HFFc6 (cell line): ENCODE data around the gene ISL1. TPM values are rescaled to one million over a fixed set of nuclear protein-coding genes. Genes with fewer than 3 reads are reported as not detected.
A peak's percentile ranks its signal among the peaks of the same experiment; 100 is the strongest.

Experiments
- DNase-seq: peaks from one replicate; pipeline ENCODE4 v3.0.0-alpha.2; 2018
- H3K27ac Mint-ChIP-seq: 2 replicates; pipeline ENCODE4 v1.8.0; 2020; ENCODE audit warnings: mild to moderate bottlenecking, mixed read lengths
- H3K27me3 Mint-ChIP-seq: 2 replicates; pipeline ENCODE4 v1.8.0; 2021; ENCODE audit warnings: mild to moderate bottlenecking, moderate library complexity, mixed read lengths; ENCODE audit not compliant: insufficient read depth
- H3K36me3 Mint-ChIP-seq: 2 replicates; pipeline ENCODE4 v1.8.0; 2021; ENCODE audit warnings: low read depth, mixed read lengths
- H3K4me1 Mint-ChIP-seq: 2 replicates; pipeline ENCODE4 v1.8.0; 2020; ENCODE audit warnings: low read depth, mixed read lengths
- H3K4me3 Mint-ChIP-seq: 2 replicates; pipeline ENCODE4 v1.8.0; 2020; ENCODE audit warnings: mild to moderate bottlenecking, moderate library complexity, mixed read lengths
- H3K9me3 Mint-ChIP-seq: 2 replicates; pipeline ENCODE4 v1.8.0; 2020; ENCODE audit warnings: mild to moderate bottlenecking, mixed read lengths
- CTCF ChIP-seq: fragments of 200-600 bp; sonication (generic); IDR thresholded peaks from 2 replicates; pipeline ENCODE4 v1.5.0; 2021; ENCODE audit warnings: antibody characterized with exemption, mild to moderate bottlenecking
- total RNA-seq, 6 experiments: library from RNA; stranded (reverse); fragmentation: NEBNext Ultra II Directional; extraction: Animal tissue kit (Norgen Biotek cat#: 25700); gene quantifications; 2 replicates in 1 of 6; 3 replicates in 5 of 6; pipeline ENCODE4 v1.2.3, GENCODE V29; 2021

ISL1 gene
- total RNA-seq, 6 experiments from 2014 or later: 0.48 to 4.1 (median 0.67) TPM

DNA sequence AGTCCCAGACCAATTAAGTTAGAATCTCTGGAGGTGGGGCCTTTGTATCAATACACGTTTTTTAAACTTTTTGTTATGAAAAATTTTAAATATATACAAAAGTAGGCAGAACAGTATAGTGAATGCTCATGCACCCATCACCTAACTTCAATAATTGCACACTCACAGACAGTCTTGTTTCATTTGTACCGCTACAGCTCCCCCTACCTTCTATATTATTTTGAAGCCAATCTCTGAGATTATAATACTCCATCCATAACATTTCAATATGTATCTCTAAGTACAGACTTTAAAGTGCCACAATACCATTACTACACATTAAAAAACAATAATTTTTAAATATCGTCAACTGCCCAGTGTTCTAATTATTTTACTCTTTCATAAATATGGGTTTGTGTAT is 32.9 kb downstream of the ISL1 start:
- H3K9me3 Mint-ChIP-seq: no peaks in the 10 kb centered on the region; the same call in 1 of the 2 replicates
- DNase-seq: no peak
- peaks cover 3% of the 10 kb centered on the region for H3K27me3 Mint-ChIP-seq
- H3K27ac Mint-ChIP-seq: no peak overlapping the region
- no peak overlapping the region for H3K4me3 Mint-ChIP-seq
- peak; percentile 61; the same call in 1 of the 2 replicates for TF ChIP-seq CTCF
- H3K4me1 Mint-ChIP-seq: peaks cover 7% of the 10 kb centered on the region; the same call in 1 of the 2 replicates
- H3K36me3 Mint-ChIP-seq: no peaks in the 10 kb centered on the region

DNA sequence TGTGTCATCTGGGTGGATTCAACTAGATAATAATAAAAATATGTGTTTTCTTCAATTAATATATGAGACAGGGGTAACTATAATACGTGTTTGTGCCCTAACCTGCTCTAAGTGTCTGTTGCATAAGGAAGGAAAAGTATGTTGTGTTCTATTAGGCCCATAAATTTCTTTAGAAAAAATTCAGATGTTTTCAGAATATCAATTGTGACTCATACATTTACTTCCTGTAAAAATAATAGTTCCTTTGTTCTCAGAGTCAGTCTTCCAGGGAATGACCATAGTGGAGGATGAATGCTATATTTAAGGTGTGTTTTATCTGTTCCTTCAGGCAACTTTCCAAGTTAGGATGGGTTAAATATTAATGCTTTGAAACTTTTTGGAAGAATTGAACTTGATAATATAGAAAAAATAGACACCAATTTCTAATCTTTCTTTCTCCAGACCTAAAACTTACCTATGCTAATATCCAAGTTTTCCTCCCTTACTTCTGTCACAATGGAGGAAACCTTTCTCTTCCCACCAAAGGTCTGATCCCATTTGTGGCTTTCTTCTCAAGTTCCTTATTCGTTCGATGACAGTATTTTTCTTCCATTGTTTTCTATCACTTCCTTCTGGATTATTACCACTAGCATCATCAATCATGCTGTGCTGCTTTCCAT is 49.9 kb downstream of the ISL1 start:
- Mint-ChIP-seq H3K4me1 (no peaks in the 10 kb centered on the region; the same call in 1 of the 2 replicates), H3K4me3 (no peak overlapping the region), H3K27ac (no peak overlapping the region), H3K36me3 (no peaks in the 10 kb centered on the region), H3K9me3 (no peaks in the 10 kb centered on the region; the same call in 1 of the 2 replicates), H3K27me3 (no peaks in the 10 kb centered on the region; the same call in 1 of the 2 replicates)
- no peak for DNase-seq
- no peak for TF ChIP-seq CTCF

DNA sequence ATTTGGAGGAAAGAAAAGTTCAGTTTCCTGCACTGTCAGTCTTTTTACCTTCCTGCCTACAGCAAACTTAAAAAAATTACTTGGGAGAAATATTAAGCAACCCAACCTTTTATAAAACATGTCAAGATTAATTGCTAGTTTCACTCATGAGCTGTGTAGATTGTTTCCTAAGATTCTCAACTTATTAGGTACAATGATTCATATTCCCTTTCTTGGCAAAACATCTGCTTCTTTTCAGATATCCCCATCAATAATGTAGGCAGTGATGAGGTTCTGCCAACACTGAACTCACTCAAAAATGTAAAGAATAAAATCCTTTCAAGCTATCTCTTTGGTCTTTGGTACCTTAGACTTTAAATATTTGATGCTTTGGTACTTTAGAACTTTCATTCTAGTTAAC is 56.0 kb downstream of the ISL1 start:
- H3K27me3 Mint-ChIP-seq: no peaks in the 10 kb centered on the region; the same call in 1 of the 2 replicates
- no peaks in the 10 kb centered on the region for H3K4me1 Mint-ChIP-seq
- no peaks in the 10 kb centered on the region for H3K36me3 Mint-ChIP-seq
- TF ChIP-seq CTCF: no peak
- H3K4me3 Mint-ChIP-seq: no peak overlapping the region
- no peak overlapping the region for H3K27ac Mint-ChIP-seq
- no peaks in the 10 kb centered on the region; the same call in 1 of the 2 replicates for H3K9me3 Mint-ChIP-seq
- DNase-seq: no peak
